Neural cell (in vitro differentiated cells): ENCODE results near the gene P2RX5.

Experiments used
- CTCF ChIP-seq: fragments of 450-650 bp; IDR thresholded peaks from 2 replicates; pipeline ENCODE4 v1.5.1; 2014; ENCODE audit warnings: antibody characterized with exemption, mild to moderate bottlenecking, moderate library complexity; ENCODE audit not compliant: poor library complexity, severe bottlenecking
- EP300 ChIP-seq: fragments of 450-650 bp; conservative IDR thresholded peaks from 2 replicates; pipeline ENCODE4 v1.6.1; 2014; ENCODE audit warnings: antibody characterized with exemption, mild to moderate bottlenecking, moderate library complexity; ENCODE audit not compliant: poor library complexity, severe bottlenecking
- EZH2 ChIP-seq: fragments of 200-600, 300-800 bp; shearing (Covaris generic), sonication (generic); IDR thresholded peaks from 2 replicates; pipeline ENCODE4 v1.6.1; 2014; ENCODE audit warnings: antibody characterized with exemption, low read length, borderline replicate concordance, mild to moderate bottlenecking; ENCODE audit not compliant: insufficient read depth, poor library complexity, severe bottlenecking
- POLR2AphosphoS5 ChIP-seq: IDR thresholded peaks from 2 replicates; pipeline ENCODE4 v1.6.1; 2012
- TAF1 ChIP-seq: IDR thresholded peaks from 2 replicates; pipeline ENCODE4 v1.6.1; 2012; ENCODE audit warnings: low read depth

DNA sequence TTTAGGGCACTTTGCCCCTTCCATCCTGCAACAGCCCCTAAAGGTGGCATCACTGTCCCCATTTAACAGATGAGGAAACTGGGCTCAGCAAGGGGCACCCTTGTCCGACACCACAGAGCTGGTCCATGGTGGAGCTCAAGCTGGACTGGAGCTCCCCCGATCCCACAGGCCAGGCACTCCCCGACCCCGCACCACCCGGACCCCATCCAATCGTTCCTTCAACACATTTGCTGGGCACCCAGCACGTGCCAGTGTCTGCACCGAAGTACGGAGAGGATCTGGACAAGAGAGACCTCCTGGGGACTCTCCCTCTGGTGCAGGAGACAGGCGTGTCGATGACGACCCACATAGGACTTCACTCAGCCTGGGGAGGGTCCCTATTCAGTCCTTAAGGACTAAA is 13.9 kb downstream of the P2RX5 start:
- TF ChIP-seq CTCF (no peak), POLR2AphosphoS5 (no peak), EZH2 (no peak), TAF1 (no peak), EP300 (no peak)
